ENCODE data around the gene PYHIN1. TPM values are rescaled to one million over a fixed set of nuclear protein-coding genes. Genes with fewer than 3 reads are reported as not detected.

Gene PYHIN1
- total RNA-seq, 1 experiment from 2014 or later: not detected

DNA sequence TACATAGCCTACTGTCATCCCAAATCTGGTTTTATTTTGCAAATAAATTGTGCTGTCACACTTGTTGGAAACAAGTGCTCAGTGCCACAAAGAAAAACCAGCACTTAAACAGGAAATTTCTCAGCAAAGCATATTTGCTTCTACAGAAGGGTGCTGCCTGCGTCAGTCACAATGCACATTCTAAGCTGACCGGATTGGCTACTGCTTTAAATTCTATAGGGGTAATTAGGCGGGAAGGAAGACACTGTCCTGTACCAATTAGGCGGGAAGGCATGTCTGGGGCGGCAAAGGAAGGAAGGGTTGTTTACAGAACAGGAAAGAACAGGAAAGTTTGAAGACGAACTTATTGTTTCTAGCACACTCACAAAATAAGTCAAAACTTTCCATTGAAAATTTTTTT, 81.1 kb downstream of the PYHIN1 start:
- Histone ChIP-seq H3K36me3 (ENCODE audit: control insufficient read depth in 1 of 2, insufficient read depth in 2 of 2, low read length in 2 of 2) (no peaks in the 10 kb centered on the region), H3K79me2 (ENCODE audit: insufficient read depth, low read length) (no peaks in the 10 kb centered on the region), H2AFZ (ENCODE audit: low read depth, low read length, poor library complexity, severe bottlenecking) (no peak overlapping the region), H3K4me1 (ENCODE audit: control insufficient read depth in 1 of 2, insufficient read depth in 2 of 2, low read length in 2 of 2) (no peaks in the 10 kb centered on the region), H3K4me2 (ENCODE audit: low read length) (no peak overlapping the region), H3K27me3 (ENCODE audit: insufficient read depth, low read length) (peaks cover 4% of the 10 kb centered on the region; the same call in 1 of the 2 replicates), H3K9me3 (ENCODE audit: control insufficient read depth in 1 of 2, insufficient read depth in 1 of 2, low read depth in 1 of 2, low read length in 2 of 2) (no peaks in the 10 kb centered on the region), H3K4me3 (replicated peaks in 1 of 2; ENCODE audit: low read depth in 1 of 2, low read length in 2 of 2) (no peak overlapping the region), H3K9ac (ENCODE audit: low read length) (no peak overlapping the region), H3K27ac (ENCODE audit: low read depth, low read length) (no peak overlapping the region), H3K9me2 (ENCODE audit: insufficient read depth) (no peaks in the 10 kb centered on the region), H4K20me1 (ENCODE audit: insufficient read depth) (no peaks in the 10 kb centered on the region)
- TF ChIP-seq REST (IDR thresholded peaks at IDR 0.05; ENCODE audit: low read depth): no peak
- no peak for TF ChIP-seq FOSL1 (IDR thresholded peaks at IDR 0.05; ENCODE audit: low read depth)
- no peak for TF ChIP-seq YY1 (IDR thresholded peaks at IDR 0.05; ENCODE audit: extremely low read depth, insufficient replicate concordance, low read depth, low read length)
- TF ChIP-seq, protein P1, sequence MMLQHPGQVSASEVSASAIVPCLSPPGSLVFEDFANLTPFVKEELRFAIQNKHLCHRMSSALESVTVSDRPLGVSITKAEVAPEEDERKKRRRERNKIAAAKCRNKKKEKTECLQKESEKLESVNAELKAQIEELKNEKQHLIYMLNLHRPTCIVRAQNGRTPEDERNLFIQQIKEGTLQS (IDR thresholded peaks at IDR 0.05): no peak
- TF ChIP-seq EZH2 (IDR thresholded peaks at IDR 0.05): no peak
- TF ChIP-seq SIN3A (IDR thresholded peaks at IDR 0.05; ENCODE audit: low read depth): no peak
- TF ChIP-seq CBX3 (IDR thresholded peaks at IDR 0.05; ENCODE audit: low read depth): no peak
- TF ChIP-seq EGR1 (IDR thresholded peaks at IDR 0.05; ENCODE audit: low read depth): no peak
- no peak for TF ChIP-seq POLR2A (IDR thresholded peaks at IDR 0.05; ENCODE audit: borderline replicate concordance, extremely low read depth, insufficient read depth, insufficient read length)
- no peak for TF ChIP-seq EZH2phosphoT487 (IDR thresholded peaks at IDR 0.05; ENCODE audit: borderline replicate concordance)
- no peak for TF ChIP-seq TCF7L2 (IDR thresholded peaks at IDR 0.05; ENCODE audit: borderline replicate concordance, extremely low read depth, insufficient read depth, insufficient read length)
- no peak for TF ChIP-seq ZFX (IDR thresholded peaks at IDR 0.05)
- TF ChIP-seq CTCF (IDR thresholded peaks at IDR 0.05 in 2 of 3, conservative IDR thresholded peaks at IDR 0.05 in 1 of 3; ENCODE audit: borderline replicate concordance in 1 of 3, insufficient read depth in 1 of 3, low read depth in 2 of 3, low read length in 2 of 3): no peak
- TF ChIP-seq POLR2AphosphoS5 (IDR thresholded peaks at IDR 0.05; ENCODE audit: low read depth, low read length): no peak
- TF ChIP-seq ZNF274 (IDR thresholded peaks at IDR 0.05; ENCODE audit: low read depth, low read length): no peak
- no peak for TF ChIP-seq CEBPB (IDR thresholded peaks at IDR 0.05; ENCODE audit: low read depth)
- no peak for TF ChIP-seq ELF1 (IDR thresholded peaks at IDR 0.05; ENCODE audit: borderline replicate concordance, low read depth)
- DNase-seq (ENCODE audit: low read depth, low spot score): no peak
- ChIA-PET RAD21 (ENCODE audit: low non-redundant PET in 1 of 2, low total read pairs in 2 of 2, uncharacterized antibody in 2 of 2, unreplicated experiment in 2 of 2) (no interaction called here), CTCF (no interaction called here), POLR2A (no interaction called here)
- no TSS peak for BruUV-seq (replicated peaks)
- no peak for ATAC-seq
- intact Hi-C loops (cut with micrococcal nuclease): no loop called here
